K562 (cell line): ENCODE results near the gene KRT16. TPM values are rescaled to one million over a fixed set of nuclear protein-coding genes. Genes with fewer than 3 reads are reported as not detected.

Source experiments
- CBX8 ChIP-seq: fragments of 200-600 bp; sonication (generic); IDR thresholded peaks from 2 replicates; pipeline ENCODE4 v1.6.1; 2012; ENCODE audit warnings: borderline replicate concordance, mixed run types, low read depth, mild to moderate bottlenecking, moderate library complexity, mixed read lengths, low read length, control low read depth, inconsistent platforms; ENCODE audit not compliant: poor library complexity, severe bottlenecking; ENCODE audit errors: extremely low read depth
- DNMT1 ChIP-seq: fragments of 450-650 bp; IDR thresholded peaks from 2 replicates; pipeline ENCODE4 v1.6.1; 2016; ENCODE audit warnings: antibody characterized with exemption, mild to moderate bottlenecking
- polyA plus RNA-seq, 8 experiments: library from polyadenylated mRNA; depleted of rRNA in 4 of 8; stranded (reverse) in 5 of 8; unstranded in 3 of 8; fragments of >200 nt; fragmentation: Nextera tagmentation in 2 of 8; fragmentation: Illumina TruSeq in 1 of 8; extraction: Ambion mirVana in 2 of 8; extraction: Trizol in 1 of 8; gene quantifications; 2 replicates each; pipeline versions ENCODE4 v1.2.1 to v1.2.3, GENCODE V29; 2011 to 2014; ENCODE audit warnings: inconsistent platforms in 1 of 8, missing spikeins in 1 of 8
- total RNA-seq, 7 experiments: library from RNA; depleted of rRNA in 6 of 7; stranded (reverse); fragments of >200 nt in 6 of 7; fragmentation: Illumina TruSeq in 2 of 7; extraction: Trizol in 2 of 7; gene quantifications; 2 replicates each; pipeline versions ENCODE4 v1.2.1 to v1.2.3, GENCODE V29; 2011 to 2021; ENCODE audit warnings: low replicate concordance in 1 of 7
- TF ChIP-seq, protein P1 (sequence below): sonication (generic); formaldehyde crosslinking; IDR thresholded peaks from 2 replicates; pipeline ENCODE4 v1.4.0; 2020; ENCODE audit warnings: mild to moderate bottlenecking, missing genetic modification reagents
- TF ChIP-seq, protein P2 (sequence below): fragments of 200-600 bp; sonication (generic); IDR thresholded peaks from one replicate; pipeline ENCODE4 v1.6.1; 2012; ENCODE audit warnings: mild to moderate bottlenecking, low read depth, low read length, inconsistent platforms

The KRT16 gene
- total and polyA plus RNA-seq, 9 of the 15 experiments (the other 6 are each of a cell fraction or from before 2014, with no cell fraction given): 0.04 TPM; not detected in 8

DNA sequence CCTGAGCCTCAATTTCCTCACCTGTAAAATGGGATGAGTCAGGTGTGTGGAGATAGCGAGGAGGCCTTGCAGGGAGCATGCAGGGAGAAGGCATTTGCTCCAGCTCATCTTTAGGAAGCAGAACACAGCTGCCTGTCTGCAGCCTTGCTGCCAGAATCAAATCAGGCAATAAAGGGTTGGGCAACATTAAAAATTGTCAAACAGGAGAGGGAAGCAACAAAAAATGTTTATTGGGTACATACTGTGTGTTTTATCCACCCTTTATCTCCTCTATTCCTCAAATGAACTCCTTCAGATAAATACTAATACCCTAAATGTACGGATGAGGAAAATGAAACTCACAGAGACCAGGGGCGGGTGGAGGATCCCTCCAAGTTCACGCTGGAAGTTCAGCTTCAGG, 12.2 kb downstream of the KRT16 start (continued):
- TF ChIP-seq, protein P1, sequence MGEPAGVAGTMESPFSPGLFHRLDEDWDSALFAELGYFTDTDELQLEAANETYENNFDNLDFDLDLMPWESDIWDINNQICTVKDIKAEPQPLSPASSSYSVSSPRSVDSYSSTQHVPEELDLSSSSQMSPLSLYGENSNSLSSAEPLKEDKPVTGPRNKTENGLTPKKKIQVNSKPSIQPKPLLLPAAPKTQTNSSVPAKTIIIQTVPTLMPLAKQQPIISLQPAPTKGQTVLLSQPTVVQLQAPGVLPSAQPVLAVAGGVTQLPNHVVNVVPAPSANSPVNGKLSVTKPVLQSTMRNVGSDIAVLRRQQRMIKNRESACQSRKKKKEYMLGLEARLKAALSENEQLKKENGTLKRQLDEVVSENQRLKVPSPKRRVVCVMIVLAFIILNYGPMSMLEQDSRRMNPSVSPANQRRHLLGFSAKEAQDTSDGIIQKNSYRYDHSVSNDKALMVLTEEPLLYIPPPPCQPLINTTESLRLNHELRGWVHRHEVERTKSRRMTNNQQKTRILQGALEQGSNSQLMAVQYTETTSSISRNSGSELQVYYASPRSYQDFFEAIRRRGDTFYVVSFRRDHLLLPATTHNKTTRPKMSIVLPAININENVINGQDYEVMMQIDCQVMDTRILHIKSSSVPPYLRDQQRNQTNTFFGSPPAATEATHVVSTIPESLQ: no peak
- no peak for TF ChIP-seq DNMT1
- TF ChIP-seq, protein P2, sequence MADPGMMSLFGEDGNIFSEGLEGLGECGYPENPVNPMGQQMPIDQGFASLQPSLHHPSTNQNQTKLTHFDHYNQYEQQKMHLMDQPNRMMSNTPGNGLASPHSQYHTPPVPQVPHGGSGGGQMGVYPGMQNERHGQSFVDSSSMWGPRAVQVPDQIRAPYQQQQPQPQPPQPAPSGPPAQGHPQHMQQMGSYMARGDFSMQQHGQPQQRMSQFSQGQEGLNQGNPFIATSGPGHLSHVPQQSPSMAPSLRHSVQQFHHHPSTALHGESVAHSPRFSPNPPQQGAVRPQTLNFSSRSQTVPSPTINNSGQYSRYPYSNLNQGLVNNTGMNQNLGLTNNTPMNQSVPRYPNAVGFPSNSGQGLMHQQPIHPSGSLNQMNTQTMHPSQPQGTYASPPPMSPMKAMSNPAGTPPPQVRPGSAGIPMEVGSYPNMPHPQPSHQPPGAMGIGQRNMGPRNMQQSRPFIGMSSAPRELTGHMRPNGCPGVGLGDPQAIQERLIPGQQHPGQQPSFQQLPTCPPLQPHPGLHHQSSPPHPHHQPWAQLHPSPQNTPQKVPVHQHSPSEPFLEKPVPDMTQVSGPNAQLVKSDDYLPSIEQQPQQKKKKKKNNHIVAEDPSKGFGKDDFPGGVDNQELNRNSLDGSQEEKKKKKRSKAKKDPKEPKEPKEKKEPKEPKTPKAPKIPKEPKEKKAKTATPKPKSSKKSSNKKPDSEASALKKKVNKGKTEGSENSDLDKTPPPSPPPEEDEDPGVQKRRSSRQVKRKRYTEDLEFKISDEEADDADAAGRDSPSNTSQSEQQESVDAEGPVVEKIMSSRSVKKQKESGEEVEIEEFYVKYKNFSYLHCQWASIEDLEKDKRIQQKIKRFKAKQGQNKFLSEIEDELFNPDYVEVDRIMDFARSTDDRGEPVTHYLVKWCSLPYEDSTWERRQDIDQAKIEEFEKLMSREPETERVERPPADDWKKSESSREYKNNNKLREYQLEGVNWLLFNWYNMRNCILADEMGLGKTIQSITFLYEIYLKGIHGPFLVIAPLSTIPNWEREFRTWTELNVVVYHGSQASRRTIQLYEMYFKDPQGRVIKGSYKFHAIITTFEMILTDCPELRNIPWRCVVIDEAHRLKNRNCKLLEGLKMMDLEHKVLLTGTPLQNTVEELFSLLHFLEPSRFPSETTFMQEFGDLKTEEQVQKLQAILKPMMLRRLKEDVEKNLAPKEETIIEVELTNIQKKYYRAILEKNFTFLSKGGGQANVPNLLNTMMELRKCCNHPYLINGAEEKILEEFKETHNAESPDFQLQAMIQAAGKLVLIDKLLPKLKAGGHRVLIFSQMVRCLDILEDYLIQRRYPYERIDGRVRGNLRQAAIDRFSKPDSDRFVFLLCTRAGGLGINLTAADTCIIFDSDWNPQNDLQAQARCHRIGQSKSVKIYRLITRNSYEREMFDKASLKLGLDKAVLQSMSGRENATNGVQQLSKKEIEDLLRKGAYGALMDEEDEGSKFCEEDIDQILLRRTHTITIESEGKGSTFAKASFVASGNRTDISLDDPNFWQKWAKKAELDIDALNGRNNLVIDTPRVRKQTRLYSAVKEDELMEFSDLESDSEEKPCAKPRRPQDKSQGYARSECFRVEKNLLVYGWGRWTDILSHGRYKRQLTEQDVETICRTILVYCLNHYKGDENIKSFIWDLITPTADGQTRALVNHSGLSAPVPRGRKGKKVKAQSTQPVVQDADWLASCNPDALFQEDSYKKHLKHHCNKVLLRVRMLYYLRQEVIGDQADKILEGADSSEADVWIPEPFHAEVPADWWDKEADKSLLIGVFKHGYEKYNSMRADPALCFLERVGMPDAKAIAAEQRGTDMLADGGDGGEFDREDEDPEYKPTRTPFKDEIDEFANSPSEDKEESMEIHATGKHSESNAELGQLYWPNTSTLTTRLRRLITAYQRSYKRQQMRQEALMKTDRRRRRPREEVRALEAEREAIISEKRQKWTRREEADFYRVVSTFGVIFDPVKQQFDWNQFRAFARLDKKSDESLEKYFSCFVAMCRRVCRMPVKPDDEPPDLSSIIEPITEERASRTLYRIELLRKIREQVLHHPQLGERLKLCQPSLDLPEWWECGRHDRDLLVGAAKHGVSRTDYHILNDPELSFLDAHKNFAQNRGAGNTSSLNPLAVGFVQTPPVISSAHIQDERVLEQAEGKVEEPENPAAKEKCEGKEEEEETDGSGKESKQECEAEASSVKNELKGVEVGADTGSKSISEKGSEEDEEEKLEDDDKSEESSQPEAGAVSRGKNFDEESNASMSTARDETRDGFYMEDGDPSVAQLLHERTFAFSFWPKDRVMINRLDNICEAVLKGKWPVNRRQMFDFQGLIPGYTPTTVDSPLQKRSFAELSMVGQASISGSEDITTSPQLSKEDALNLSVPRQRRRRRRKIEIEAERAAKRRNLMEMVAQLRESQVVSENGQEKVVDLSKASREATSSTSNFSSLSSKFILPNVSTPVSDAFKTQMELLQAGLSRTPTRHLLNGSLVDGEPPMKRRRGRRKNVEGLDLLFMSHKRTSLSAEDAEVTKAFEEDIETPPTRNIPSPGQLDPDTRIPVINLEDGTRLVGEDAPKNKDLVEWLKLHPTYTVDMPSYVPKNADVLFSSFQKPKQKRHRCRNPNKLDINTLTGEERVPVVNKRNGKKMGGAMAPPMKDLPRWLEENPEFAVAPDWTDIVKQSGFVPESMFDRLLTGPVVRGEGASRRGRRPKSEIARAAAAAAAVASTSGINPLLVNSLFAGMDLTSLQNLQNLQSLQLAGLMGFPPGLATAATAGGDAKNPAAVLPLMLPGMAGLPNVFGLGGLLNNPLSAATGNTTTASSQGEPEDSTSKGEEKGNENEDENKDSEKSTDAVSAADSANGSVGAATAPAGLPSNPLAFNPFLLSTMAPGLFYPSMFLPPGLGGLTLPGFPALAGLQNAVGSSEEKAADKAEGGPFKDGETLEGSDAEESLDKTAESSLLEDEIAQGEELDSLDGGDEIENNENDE: no peak
- TF ChIP-seq CBX8: no peak
- TF ChIP-seq, all 486 proteins: peak for 0
